HEK293 (cell line): Measurements from ENCODE around the gene PNMA1.

ENCODE experiments used
- RBAK ChIP-seq: fragments of 450-650 bp; formaldehyde crosslinking; IDR thresholded peaks from 2 replicates; pipeline ENCODE4 v1.5.1; 2016; ENCODE audit warnings: missing biosample characterization, missing genetic modification characterization
- SP2 ChIP-seq: fragments of 450-650 bp; formaldehyde crosslinking; IDR thresholded peaks from 2 replicates; pipeline ENCODE4 v1.5.1; 2016; ENCODE audit warnings: missing biosample characterization, missing genetic modification characterization
- YY1 ChIP-seq: fragments of 450-650 bp; formaldehyde crosslinking; IDR thresholded peaks from 2 replicates; pipeline ENCODE4 v1.5.1; 2018; ENCODE audit warnings: missing biosample characterization, missing genetic modification characterization
- ZEB2 ChIP-seq: fragments of 450-650 bp; formaldehyde crosslinking; IDR thresholded peaks from 2 replicates; pipeline ENCODE4 v1.5.1; 2016; ENCODE audit warnings: missing biosample characterization, missing genetic modification characterization
- ZNF660 ChIP-seq: fragments of 450-650 bp; IDR thresholded peaks from 2 replicates; pipeline ENCODE4 v1.5.1; 2018; ENCODE audit warnings: missing biosample characterization, mild to moderate bottlenecking, missing genetic modification characterization
- ZNF664 ChIP-seq: fragments of 450-650 bp; formaldehyde crosslinking; IDR thresholded peaks from 2 replicates; pipeline ENCODE4 v1.5.1; 2016; ENCODE audit warnings: missing biosample characterization, missing genetic modification characterization
- ZNF777 ChIP-seq: fragments of 450-650 bp; formaldehyde crosslinking; IDR thresholded peaks from 2 replicates; pipeline ENCODE4 v1.5.1; 2017; ENCODE audit warnings: missing biosample characterization, missing genetic modification characterization, borderline replicate concordance
- TF ChIP-seq, protein P1 (sequence below): fragments of 450-650 bp; formaldehyde crosslinking; IDR thresholded peaks from 2 replicates; pipeline ENCODE4 v1.5.1; 2016; ENCODE audit warnings: missing biosample characterization, missing genetic modification characterization
- TF ChIP-seq, protein P2 (sequence below): fragments of 450-650 bp; formaldehyde crosslinking; IDR thresholded peaks from 2 replicates; pipeline ENCODE4 v1.5.1; 2016; ENCODE audit warnings: missing biosample characterization, missing genetic modification characterization

DNA sequence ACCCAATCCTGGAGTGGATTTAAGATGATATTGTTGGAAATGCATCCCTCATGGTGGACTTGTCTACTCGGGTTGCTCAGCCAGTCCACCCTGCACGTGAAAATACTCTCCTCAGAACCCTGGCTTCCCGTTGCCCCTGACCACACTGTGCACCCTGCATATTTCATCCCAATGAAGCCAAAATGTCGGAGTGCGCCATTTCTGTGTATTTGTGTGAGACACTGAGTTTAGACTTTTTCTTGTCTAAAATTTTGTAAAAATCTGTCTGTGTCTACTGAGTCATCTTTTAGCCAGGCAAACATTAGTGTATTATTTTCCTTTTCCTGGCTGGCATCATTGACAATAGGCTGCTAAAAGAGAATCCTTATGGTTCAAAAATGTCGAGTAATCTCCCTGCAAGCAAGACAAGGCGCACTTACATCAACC is 485 bp upstream of the PNMA1 start:
- no peak for TF ChIP-seq ZNF777 (tag by site-specific recombination)
- TF ChIP-seq, protein P1, sequence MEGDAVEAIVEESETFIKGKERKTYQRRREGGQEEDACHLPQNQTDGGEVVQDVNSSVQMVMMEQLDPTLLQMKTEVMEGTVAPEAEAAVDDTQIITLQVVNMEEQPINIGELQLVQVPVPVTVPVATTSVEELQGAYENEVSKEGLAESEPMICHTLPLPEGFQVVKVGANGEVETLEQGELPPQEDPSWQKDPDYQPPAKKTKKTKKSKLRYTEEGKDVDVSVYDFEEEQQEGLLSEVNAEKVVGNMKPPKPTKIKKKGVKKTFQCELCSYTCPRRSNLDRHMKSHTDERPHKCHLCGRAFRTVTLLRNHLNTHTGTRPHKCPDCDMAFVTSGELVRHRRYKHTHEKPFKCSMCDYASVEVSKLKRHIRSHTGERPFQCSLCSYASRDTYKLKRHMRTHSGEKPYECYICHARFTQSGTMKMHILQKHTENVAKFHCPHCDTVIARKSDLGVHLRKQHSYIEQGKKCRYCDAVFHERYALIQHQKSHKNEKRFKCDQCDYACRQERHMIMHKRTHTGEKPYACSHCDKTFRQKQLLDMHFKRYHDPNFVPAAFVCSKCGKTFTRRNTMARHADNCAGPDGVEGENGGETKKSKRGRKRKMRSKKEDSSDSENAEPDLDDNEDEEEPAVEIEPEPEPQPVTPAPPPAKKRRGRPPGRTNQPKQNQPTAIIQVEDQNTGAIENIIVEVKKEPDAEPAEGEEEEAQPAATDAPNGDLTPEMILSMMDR (tag by site-specific recombination), result no peak
- no peak for TF ChIP-seq YY1
- TF ChIP-seq ZEB2 (tag by site-specific recombination), result no peak
- no peak for TF ChIP-seq RBAK (tag by site-specific recombination)
- TF ChIP-seq, protein P2, sequence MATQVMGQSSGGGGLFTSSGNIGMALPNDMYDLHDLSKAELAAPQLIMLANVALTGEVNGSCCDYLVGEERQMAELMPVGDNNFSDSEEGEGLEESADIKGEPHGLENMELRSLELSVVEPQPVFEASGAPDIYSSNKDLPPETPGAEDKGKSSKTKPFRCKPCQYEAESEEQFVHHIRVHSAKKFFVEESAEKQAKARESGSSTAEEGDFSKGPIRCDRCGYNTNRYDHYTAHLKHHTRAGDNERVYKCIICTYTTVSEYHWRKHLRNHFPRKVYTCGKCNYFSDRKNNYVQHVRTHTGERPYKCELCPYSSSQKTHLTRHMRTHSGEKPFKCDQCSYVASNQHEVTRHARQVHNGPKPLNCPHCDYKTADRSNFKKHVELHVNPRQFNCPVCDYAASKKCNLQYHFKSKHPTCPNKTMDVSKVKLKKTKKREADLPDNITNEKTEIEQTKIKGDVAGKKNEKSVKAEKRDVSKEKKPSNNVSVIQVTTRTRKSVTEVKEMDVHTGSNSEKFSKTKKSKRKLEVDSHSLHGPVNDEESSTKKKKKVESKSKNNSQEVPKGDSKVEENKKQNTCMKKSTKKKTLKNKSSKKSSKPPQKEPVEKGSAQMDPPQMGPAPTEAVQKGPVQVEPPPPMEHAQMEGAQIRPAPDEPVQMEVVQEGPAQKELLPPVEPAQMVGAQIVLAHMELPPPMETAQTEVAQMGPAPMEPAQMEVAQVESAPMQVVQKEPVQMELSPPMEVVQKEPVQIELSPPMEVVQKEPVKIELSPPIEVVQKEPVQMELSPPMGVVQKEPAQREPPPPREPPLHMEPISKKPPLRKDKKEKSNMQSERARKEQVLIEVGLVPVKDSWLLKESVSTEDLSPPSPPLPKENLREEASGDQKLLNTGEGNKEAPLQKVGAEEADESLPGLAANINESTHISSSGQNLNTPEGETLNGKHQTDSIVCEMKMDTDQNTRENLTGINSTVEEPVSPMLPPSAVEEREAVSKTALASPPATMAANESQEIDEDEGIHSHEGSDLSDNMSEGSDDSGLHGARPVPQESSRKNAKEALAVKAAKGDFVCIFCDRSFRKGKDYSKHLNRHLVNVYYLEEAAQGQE (tag by site-specific recombination), result no peak
- TF ChIP-seq ZNF664 (tag by site-specific recombination), result no peak
- TF ChIP-seq ZNF660, result no peak
- TF ChIP-seq SP2 (tag by site-specific recombination), result no peak
